Measurements from ENCODE around the gene TRPC4.
"Not testable (repeated sequence)": the region's sequence is repeated elsewhere in the genome, so short reads cannot be mapped to it uniquely, and the experiment has no call there.

Gene TRPC4

DNA sequence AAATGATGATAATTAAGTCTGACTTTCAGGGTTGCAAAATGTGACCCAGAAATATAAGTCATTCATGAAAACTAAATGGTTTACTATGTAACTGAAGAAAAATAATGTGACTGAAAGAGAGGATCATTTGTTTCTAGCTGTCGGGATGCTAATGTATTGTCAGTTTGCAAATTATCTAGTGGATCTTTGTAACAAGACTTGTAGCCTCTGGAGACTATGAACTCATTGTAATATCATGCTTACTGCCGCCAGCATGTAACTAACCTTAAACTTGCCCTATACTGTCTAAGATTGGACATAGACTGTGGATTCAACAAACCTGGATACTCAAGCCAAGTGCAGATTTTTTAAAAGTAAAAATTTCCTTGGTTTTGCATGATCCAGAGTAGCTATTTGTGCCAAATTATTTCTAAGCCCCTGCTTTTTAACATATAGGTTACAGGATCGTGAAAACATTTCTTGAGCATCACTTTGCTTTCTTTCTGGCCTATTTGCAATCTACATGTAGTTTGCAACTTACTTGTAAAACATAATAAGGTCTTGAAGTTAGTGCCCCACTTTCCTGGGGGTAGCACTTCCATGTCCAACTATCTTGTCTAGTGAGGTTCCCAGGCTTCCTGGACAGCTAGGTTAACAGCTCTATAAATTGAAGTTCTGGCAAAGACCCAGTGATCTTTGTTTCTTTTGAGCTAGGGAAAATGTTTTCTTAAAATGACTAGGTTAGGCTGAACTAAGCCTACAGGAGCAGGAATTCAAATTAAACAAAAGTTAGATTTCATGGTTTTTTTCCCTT lies 267.7 kb downstream of the TRPC4 start:
- DNase-seq (ENCODE audit: low read depth) = no peak

DNA sequence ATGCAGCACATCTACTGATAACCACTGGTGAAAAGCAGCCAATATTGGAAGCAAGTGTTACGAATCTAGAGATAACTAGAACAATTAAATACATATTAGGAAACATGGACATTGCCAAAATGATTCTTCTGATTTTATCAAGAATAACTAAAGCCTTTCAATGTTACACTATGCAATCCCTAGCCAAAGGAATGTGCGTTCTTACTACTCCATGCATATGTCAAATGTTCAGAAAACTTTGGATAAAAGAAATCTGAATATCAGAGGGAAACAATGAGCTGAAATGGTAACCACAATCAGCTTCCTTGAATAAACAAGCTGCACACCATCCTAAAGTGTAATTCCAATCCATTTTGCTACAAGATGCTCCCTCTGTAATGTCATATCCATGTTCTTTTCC lies 270.1 kb downstream of the TRPC4 start:
- DNase-seq (ENCODE audit: low read depth) = no peak

DNA sequence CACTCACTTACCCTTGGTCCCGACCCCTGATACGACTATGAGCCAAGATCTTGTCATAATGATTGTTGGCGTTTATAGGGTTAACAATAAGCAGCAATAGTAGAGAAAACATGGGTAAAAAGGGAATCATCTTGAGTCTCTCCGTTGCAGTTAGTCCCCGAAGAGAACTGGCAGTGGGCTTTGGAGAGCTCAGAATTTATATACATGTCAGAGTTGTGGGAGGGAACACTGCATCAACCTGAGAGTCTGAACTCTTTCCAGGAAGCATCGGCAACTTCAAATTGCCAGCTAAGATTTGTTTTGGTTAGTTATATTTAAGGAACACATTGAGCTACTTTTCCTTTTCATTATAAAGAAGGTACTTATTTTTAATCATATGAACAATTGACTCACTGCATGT lies 271.0 kb downstream of the TRPC4 start, which contains the start of gene POSTN:
Gene POSTN (minus strand): TSS at position 172 of the 400 bp plus-strand sequence. CDS start 42 bp downstream, at position 130.
- DNase-seq (ENCODE audit: low read depth) = no peak

DNA sequence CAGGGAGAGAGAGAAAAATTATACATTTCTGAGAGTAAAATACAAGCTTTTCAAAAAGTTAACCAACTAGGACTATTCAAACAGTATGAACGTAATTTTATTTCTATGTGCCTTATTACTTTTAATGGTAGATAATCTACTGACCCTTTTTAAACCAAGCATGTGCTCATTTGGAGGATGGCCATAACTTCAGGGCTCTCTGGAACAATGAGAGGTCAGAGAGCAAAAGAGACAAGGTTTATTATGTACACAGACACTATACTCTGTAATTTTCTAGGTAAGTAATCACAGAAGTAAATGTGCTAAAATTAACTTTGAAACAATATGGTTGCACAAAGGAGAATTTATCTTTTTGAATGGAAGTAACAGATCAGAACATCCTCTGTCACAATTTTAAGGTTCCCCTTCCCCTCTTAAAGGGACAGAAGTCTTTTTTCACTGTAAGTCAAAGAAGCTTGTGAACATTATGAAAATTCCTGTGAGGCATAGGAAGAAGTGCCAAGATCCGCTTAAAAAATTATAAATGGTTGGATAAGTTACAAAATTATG lies 272.0 kb downstream of the TRPC4 start:
- no peak for DNase-seq (ENCODE audit: low read depth)

DNA sequence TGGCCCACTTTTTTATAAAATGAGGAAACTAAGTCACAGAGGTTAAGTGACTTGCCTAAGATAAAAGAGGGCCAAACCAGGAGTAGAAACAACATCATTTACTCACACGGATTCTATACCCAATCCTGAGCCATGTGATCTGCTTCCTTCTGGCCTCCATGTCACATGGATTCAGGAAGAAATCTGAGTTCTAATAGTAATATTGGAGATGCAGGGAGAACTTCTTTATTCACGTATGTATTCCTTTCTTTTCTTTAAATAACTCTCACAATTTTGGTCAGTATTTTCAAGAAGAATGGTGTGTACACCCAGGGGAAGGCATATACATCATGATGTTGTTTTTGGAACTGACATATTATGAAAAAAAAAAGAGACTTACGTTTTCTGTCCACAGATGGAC lies 272.8 kb downstream of the TRPC4 start:
- DNase-seq (ENCODE audit: low read depth) = no peak

DNA sequence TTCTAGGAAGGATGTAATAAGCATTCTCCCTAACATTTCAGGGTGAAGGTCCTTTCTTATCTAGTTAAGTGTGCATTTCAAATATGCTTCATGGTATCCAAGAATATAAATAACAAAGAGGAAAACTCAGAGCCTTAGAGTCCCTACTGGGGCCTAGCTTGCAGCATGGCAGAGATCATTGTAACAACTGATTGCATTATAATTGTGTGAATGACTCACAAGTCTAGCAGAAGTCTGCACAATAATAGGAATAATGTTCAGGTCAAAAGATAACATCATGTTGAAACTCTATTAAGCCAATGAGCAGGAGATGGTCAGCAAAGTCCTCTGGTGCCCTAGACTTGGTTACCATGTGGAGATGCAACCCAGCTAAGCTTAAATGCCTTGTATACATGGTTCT lies 274.4 kb downstream of the TRPC4 start:
- no peak for DNase-seq (ENCODE audit: low read depth)

DNA sequence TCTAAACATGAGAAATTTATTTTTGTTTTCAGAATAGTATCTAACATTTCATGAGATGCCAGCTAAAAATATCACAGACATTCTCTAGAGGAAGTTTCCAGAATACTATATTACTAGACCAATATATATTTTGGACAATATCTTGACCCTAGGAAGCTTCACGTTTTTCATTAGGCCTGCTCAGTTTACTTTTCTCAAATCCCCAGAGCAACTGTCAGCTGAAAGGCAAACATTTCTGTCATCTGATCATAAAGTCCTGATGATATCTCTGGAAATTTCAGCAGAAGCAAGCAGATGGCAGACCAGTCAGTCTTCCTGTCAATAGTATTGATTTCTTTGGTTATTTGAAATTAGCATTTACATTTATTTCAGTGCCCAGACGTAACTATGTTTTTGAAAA lies 275.0 kb downstream of the TRPC4 start:
- no peak for DNase-seq (ENCODE audit: low read depth)

DNA sequence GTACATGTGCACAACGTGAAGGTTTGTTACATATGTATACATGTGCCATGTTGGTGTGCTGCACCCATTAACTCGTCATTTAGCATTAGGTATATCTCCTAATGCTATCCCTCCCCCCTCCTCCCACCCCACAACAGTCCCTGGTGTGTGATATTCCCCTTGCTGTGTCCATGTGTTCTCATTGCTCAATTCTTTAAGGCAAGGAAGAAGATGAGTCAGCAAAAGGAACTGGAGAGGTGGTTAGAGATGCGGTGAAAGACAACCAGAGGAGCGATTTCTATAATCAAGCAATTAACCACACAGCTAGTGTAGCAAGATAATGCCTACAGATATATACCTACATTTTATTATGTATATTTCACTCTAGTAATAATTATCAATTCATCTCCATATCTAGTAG lies 280.2 kb downstream of the TRPC4 start:
- DNase-seq (ENCODE audit: low read depth) = not testable (repeated sequence)

DNA sequence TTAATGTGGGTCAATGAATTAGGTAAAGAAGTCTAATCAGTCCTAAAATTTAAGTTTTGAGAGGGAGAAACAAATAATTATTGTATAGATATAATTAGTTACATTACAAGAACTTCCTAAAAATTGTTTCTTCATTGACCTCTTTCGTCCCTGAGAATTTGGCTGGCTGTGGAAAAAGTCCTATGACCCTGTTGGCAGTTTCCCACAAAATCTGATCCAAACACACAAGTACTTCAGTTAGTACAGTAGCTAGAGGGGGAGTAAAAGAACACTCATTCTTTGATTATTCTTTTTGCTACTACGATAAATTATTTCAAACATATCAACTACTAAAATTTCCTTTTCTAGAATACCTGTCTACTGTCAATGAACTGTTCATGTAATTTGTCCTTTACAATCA lies 282.3 kb downstream of the TRPC4 start:
- no peak for DNase-seq (ENCODE audit: low read depth)

All from stimulated activated CD8-positive, alpha-beta memory T cell treated with anti-CD3 and anti-CD28 coated beads, Interleukin-15, amount 100 ng/mL, for 1 hour (primary cell).